HG03558 (cell line): Measurements from ENCODE around the gene SPTBN4.
A peak's percentile ranks its signal among the peaks of the same experiment; 100 is the strongest.
"Not testable (repeated sequence)": the region's sequence is repeated elsewhere in the genome, so short reads cannot be mapped to it uniquely, and the experiment has no call there.

Experiments
- ATAC-seq: cut with Tn5 transposase; IDR thresholded peaks from one replicate; pipeline ENCODE4 v1.9.1; 2021; ENCODE audit warnings: moderate number of reproducible peaks; ENCODE audit not compliant: unreplicated experiment; ENCODE audit errors: extremely low read depth

SPTBN4 gene

GRCh38 chr19:40438284-40438683, 28.5 kb upstream of the SPTBN4 start:
- ATAC-seq = no peak

GRCh38 chr19:40441719-40442253, 25.0 kb upstream of the SPTBN4 start:
- no peak for ATAC-seq

DNA sequence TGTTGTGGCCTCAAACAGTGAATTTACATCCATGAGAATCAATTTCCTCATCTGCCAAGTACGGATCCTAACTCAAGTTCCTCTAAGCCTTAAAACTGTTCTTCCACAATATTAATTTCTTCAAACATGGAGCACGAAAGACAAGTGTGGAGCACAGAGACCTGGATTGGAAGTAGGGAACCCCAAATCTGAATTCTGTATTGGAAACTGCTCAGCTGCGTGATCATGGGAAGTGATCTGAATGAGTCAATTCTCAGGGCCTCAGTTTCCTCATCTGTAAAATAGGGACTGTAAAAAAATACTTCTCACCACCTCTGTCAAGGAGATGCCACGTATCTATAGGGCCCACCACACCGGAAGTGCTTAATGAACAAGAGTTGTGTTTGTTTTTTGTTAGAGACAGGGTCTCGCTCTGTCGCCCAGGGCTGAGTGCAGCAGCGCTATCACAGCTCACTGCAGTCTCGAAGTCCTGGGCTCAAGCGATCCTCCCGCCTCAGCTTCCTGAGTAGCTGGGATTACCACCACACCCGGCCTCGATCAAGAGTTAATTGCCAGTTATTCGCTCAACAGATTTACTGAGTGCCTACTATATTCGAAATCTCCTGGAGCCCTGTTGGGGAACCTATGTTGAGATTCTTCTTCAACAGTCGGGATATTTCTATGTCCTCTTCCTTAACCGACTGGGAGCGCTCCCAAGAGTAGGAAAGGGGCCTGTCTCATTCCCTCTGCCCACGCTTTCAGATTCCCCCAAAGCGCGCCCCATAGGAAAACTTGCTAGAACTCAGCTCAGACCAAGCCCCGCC, 24.3 kb upstream of the SPTBN4 start:
- no peak for ATAC-seq

- peak; percentile 49 for ATAC-seq
These were observed 23.4 kb upstream of the SPTBN4 start for GRCh38 chr19:40443131-40443999.

DNA sequence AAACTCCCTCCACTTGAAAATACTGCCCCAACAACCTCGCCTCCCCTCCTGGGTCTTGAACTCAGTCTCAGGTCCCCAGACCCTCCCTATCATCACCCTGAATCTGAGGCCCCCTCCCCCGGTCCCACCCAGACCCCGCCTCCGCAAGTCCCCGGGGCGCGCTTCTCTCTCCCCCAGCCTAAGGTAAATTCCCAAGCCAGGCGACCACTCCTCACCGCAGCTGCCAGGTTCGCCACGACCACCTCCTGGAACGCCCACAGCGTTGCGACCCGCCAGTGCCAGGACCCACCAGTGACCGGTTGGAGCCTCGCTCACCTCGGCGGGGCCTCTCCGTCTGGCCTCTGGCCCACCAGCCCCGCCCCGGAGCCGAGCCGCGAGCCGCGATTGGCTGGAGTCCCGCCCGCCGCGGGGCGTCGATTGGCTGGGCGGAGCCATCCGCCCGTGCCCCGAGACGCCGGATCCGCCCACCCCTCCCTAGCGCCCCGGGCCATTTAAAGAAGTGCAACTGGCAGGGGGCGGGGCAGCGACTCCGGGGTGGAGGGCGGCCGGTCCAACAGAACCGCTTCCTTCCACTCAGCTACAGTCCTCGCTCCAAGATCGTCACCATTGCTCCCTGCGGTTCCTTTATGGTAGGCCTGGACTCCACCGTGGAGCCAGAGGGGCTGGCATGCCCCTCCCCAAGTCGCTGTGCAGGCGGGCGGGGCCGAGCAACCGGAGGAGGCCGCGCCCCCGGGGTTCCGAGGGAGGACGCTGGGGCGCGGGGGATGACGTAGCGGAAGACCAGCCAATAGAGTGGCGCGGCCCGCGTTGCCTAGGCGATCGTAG, 22.6 kb upstream of the SPTBN4 start, which contains the start of gene SERTAD3:
Gene SERTAD3 (minus strand): TSS at position 336 of the 825 bp plus-strand sequence. CDS start 2,255 bp downstream, outside the sequence.
- peak; percentile 38 for ATAC-seq

GRCh38 chr19:40444825-40445312, 21.9 kb upstream of the SPTBN4 start:
- ATAC-seq = no peak

DNA sequence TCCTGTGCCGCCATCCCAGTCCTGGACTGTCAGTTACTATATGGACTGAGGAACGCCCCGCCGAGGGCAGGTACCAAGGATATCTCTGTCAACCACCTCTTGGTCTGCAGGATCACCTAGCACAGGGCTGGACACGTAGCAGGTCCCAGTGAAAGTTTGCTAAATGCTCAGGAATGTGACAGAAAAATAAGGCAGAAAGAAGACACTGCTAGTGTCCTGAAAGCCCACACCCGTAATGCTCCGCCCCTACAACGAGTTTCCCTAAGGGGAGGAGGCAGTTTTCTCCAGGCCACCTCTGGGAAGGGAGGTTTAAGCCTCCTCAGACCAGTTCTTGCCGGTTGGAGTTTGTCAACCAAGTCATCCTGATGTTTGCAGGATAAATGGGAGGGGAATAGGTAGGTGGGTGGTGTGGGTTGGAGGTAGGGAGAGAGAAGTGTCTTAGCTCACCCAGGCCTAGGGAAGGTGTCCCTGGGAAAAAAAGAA, 21.0 kb upstream of the SPTBN4 start:
- ATAC-seq = no peak

DNA sequence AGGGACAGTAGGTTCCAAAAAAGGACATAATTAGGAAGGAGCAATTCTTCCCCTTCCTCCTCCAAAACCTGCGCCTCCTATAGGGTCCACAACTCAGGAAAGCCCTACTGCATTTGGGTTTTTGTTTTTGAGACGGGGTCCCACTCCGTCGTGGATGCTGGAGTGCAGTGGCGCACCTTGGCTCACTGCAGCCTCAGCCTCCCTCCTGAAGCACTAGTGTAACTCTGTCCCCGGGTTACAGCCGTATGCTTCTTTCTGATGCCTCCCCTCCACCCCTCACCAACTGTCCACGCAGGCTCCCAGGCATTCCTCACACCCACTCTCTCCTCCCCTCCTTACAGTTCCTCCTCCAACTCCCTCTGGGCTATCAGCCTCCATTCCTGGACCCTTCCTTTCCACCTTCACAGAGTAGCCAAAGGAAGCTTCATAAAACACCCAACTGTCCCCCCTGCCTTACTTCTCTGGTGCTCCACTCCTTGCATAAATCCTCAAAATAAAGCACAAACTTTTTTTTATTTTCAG, 20.5 kb upstream of the SPTBN4 start:
- no peak for ATAC-seq

GRCh38 chr19:40449506-40449905, 17.3 kb upstream of the SPTBN4 start:
- no peak for ATAC-seq

DNA sequence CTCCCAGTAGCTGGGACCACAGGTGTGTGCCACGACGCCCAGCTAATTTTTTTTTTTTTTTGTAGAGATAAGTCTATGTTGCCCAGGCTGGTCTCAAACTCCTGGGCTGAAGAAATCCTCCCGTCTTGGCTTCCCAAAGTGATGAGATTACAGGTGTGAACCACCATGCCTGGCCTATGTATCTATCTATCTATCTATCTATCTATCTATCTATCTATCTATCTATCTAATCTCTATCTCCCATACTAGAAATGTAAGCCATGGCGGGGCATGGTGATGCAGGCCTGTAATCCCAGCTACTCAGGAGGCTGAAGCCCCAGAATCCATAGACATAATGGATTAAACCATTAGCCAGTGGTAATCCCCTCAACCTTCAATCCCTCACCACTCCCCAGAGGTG, 16.1 kb upstream of the SPTBN4 start:
- ATAC-seq = no peak

GRCh38 chr19:40452016-40452415, 14.8 kb upstream of the SPTBN4 start:
- ATAC-seq = no peak

DNA sequence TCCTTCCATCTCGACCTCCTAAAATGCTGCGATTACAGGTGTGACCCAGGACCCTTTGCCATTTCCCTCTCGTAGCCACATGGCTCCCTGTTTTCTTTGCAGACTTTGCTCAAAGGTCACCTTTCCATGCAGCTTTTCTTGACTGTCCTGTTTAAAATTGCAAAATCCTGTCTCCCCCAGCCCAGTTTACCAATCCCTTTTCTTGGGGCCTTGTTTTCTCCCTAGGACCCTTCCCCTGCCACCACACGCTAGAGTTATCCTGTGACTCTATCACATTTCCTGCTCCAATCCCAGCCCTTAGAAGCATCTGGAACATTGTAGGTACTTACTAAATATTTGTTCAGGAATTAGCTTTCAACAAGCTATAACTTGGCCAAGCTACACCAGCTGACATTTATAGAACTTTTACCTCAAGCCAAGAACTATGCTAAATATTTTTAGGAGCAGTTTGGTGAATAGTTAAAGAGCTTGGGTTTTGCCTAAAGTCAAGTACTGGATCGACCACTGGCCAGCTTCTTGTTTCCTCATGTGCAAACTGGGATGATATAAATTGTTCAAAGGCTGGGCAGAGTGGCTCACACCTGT, 13.6 kb upstream of the SPTBN4 start:
- no peak for ATAC-seq

DNA sequence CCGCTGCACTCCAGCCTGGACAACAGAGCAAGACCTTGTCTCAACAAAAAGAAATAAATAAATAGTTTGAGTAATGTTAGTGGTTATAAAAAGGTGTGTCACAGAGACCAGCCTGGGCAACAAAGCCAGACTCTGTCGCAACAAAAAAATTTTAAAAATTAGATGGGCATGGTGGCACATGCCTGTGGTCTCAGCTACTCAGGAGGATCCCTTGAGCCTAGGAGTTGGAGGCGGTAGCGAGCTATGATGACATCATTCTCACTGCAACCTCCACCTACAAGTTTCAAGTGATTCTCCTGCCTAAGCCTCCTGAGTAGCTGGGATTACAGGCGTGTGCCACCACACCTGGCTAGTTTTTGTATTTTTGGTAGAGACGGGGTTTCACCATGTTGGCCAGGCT, 12.9 kb upstream of the SPTBN4 start:
- ATAC-seq = not testable (repeated sequence)

DNA sequence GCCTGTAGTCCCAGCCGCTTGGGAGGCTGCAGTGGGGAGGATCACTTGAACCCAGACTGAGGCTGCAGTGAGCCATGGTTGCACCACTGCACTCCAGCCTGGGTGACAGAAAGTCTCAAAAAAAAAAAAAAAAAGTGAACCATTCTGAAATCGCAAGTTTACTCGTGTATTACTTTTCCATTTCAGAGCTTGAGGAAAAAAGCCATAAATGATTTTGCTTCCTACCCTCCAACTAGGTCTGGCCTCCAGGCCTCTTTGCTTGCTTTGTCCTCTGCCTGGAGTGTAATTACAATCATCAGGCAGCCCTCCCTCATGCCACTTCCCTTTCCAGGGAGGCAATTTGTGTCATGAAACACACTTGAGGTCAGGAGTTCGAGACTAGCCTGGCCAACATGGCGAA, 9.8 kb upstream of the SPTBN4 start:
- no peak for ATAC-seq

DNA sequence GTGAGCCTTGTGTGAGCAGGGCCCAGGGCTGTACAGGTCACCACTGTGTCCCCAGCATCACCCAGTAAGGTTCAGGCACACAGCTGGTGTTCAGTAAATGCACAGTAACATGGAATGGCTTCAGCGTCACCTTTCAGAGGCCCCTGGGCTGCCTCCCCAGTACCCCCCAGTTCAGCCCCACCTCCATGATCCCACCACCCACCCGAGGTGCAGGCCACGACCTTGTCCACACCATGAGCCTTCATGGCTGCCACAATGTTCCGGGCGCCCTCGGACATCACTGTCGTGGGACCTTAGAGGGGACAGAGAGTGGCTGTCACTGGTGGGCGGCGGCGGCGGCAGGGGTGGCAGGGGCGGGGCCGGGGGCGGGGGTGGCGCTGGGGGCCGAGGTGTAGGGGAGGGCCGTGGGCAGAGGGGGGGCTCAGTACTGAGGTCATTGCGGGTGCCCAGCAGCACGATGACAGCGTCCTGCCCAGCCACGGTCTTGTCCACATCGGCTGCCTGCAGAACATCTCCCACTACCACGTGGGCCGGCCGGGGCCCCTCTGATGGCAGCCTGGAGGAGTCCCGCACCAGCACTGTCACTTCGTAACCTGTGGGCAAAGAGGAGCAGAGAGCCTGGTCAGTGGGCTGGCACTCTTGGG, 8.7 kb upstream of the SPTBN4 start:
- ATAC-seq = no peak

- no peak for ATAC-seq
These were observed 8.2 kb upstream of the SPTBN4 start for GRCh38 chr19:40458597-40458974.

DNA sequence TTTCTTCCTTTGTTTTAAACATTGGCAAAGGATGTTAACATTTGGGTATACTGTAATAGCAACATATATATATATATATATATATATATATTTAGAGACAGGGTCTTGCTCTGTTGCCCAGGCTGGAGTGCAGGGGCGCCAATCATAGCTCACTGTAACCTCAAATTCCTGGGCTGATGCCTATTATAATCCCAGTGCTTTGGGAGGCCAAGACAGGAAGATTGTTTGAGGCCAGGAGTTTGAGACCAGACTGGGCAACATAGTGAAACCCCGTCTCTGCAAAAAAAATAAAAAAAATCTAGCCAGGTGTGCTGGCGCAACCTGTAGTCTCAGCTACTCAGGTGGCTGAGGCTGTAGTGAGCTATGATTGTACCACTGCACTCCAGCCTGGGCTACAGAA, 6.6 kb upstream of the SPTBN4 start:
- no peak for ATAC-seq

DNA sequence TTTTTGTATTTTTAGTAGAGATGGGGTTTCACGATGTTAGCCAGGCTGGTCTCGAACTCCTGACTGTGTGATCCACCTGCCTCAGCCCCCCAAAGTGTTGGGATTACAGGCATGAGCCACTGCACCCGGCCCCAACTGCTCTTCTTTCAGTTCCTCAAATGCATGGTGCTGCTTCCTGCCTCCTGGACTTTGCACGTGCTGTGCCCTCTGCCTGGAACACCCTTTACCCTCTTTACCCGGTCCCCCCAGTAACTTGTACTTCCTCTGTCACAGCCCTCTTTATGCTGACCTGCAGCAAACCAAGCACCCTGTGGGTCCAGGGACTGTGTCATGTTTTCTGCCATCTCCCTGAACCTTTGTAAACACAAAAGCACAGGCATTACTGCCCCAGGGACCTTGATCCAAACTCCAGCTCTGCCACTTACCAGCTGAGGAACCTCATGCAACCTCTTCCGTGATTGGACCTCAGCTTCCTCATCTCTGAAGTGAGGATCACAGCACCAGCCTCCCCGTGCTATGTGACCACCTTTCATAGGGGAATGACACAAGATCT, 5.1 kb upstream of the SPTBN4 start:
- ATAC-seq = no peak
